HG02759 (cell line): ENCODE data around the gene PLOD3.
"Not testable (repeated sequence)": the region's sequence is repeated elsewhere in the genome, so short reads cannot be mapped to it uniquely, and the experiment has no call there.

Experiments
- ATAC-seq: cut with Tn5 transposase; IDR thresholded peaks from one replicate; pipeline ENCODE4 v1.9.1; 2021; ENCODE audit warnings: mild to moderate bottlenecking, moderate library complexity; ENCODE audit not compliant: unreplicated experiment

Gene PLOD3

GRCh38 chr7:101216001-101216859 lies 1.2 kb downstream of the PLOD3 start:
- no peak for ATAC-seq

DNA sequence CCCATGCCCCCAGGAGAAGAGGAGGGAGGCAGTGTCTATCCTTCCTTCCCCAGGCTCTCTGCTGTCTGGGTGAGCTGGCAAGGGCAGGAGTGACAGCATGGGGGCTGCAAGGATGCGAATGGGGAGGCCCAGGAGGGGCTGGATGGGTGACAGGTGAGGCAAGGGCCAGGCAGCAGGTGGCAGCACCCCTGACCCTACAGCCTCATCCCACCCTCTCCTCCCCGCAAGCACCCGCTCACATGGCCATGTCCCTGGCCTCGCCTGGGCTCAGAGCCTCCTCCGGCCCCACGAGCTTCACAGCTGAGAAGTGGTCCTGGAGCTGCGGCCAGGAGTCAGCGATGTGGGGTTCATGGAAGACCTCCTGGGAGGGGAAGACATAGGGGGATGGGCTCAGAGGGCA lies 5.4 kb downstream of the PLOD3 start:
- no peak for ATAC-seq

DNA sequence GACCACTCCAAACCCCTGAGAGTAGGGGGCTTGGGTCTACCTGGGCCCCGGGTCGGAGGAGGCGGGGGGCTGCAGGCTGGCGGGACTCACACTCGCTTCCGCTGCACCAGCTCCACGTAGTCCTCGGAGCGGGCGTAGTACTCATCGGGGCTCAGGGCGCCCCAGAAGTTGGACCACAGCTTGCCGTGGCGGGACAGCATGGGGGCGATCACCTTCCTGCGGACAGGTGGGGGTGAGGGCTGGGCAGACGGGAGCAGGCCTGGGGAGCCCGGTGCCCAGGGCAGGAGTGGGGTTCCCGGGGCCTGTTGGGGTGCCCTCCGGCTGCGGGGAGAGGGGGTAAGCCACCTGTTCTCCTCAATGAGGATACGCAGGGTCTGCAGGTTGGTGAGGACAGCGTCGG lies 5.9 kb downstream of the PLOD3 start:
- no peak for ATAC-seq

GRCh38 chr7:101210143-101210542 lies 7.2 kb downstream of the PLOD3 start:
- ATAC-seq, result no peak

GRCh38 chr7:101208794-101209193 lies 8.6 kb downstream of the PLOD3 start:
- no peak for ATAC-seq

DNA sequence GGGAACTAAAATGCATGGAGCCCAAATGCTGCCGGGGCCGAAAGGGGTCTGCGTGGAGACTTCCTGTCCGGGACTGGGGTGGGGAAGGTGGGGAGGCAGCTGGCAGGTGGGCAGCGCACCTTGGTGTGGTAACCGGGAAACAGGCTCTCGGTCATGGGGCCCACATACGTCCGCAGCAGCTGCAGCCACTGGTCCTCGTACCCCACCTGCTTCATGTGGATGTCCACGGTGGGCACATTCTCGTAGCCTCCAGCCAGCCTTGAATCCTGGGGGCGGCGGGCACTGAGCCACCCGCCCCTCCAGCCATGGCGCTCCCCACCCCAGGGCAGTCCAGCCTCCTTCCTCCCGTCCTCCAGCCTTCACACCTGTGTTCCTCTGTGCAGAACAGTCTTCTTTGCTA lies 9.9 kb downstream of the PLOD3 start:
- ATAC-seq, result no peak

- no peak for ATAC-seq
Observed at GRCh38 chr7:101206665-101207042, 10.7 kb downstream of the PLOD3 start.

GRCh38 chr7:101205901-101206664 lies 11.3 kb downstream of the PLOD3 start:
- ATAC-seq, result no peak

GRCh38 chr7:101203740-101204738 lies 13.3 kb downstream of the PLOD3 start:
- ATAC-seq, result not testable (repeated sequence)

GRCh38 chr7:101202603-101202918 lies 14.8 kb downstream of the PLOD3 start:
- no peak for ATAC-seq

GRCh38 chr7:101201695-101202602 lies 15.4 kb downstream of the PLOD3 start:
- no peak for ATAC-seq

DNA sequence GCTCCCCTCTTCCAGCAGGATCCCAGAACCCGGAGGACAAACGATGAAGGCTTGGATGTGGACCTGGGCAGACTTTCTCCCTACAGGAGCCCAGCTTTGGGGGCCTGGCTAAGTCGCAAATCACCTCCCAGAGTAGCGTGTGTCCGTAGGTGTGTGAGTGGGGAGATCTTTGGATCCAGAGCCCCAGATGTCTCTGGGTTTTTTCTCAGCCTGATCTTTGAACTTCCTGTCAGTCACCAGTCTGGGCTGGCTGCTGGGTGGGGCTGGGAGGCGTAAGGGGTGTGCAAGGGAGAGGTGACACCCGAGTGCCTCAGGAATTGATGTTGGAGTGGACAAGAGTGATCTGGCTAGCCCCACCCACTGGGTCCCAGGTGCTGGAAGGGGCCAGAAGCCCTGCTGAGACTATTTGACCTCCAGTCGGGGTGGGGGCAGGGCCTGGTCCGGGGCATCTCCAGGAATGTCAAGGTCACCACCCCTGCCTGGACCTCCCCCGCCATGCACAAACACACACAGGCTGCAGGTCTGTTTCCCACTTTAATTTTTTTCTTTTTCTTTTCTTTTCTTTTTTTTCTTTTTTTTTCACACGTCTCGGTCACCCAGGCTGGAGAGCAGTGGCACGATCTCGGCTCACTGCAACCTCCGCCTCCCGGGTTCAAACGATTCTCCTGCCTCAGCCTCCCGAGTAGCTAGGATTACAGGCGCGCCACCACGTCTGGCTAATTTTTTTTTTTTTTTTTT lies 16.4 kb downstream of the PLOD3 start, which contains the start of gene MOGAT3:
TSS of gene MOGAT3 (minus strand) at position 175 of the 738 bp plus-strand sequence. CDS start 182 bp downstream, outside the sequence.
- no peak for ATAC-seq

GRCh38 chr7:101200504-101200861 lies 16.9 kb downstream of the PLOD3 start:
- no peak for ATAC-seq

DNA sequence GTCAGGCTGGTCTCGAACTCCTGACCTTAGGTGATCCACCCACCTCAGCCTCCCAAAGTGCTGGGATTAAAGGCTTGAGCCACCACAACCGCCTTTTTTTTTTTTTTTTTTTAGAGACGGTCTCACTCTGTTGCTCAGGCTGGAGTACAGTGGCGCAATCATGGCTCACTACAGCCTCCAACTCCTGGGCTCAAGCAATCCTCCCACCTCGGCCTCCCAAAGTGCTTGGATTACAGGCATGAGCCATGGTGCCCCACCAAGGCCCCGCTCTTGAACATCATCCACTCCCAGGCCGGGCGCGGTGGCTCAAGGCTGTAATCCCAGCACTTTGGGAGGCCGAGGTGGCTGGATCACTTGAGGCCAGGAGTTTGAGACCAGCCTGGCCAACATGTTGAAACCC lies 17.9 kb downstream of the PLOD3 start:
- ATAC-seq, result not testable (repeated sequence)

DNA sequence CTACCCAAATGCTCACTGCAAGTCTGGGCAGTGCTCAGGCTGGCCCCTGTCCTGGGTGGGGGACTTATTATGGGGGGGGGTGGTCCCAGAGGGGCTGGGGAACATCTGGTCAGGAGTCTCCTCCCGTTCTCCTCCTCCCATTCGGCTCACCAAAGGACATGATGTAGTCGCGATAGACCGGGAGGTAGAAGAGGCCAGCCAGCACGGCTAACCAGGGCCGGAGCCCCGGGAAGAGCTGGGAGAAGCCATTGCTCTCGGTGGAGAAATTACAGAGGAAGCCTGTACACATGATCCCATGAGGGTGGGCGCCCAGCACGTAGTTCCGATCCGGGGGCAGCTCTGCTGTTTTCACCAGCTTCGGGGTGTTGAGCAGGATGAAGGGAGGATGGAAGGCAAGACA lies 18.9 kb downstream of the PLOD3 start:
- ATAC-seq, result no peak

GRCh38 chr7:101197991-101198390 lies 19.4 kb downstream of the PLOD3 start:
- no peak for ATAC-seq

- no peak for ATAC-seq
Observed at GRCh38 chr7:101195884-101196283, 21.5 kb downstream of the PLOD3 start.

GRCh38 chr7:101189109-101189508 lies 28.3 kb downstream of the PLOD3 start:
- no peak for ATAC-seq

DNA sequence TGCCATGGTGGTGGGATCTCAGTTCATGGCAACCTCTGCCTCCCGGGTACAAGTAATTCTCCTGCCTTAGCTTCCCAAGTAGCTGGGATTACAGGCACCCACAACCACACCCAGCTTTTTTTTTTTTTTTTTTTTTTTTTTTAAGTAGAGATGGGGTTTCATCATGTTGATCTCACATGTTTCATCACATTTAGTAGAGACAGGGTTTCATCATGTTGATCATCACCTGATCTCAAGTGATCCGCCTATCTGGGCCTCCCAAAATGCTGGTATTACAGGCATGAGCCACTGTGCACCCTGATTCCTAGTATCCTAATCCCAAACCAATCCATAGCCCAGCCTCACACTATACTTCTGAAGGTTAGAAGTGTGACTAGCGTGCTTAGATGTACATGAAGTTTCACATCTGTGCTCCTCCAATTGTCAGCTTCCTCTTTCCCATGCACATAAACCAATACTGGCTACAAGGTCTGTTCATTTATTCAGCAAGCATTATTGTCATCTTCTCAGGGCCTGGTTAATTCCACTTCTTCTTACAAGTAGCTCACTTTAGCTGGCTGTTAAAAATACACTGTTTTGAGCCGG lies 30.4 kb downstream of the PLOD3 start:
- no peak for ATAC-seq
